H1 (cell line): ENCODE results near the gene ELP4. TPM values are rescaled to one million over a fixed set of nuclear protein-coding genes. Genes with fewer than 3 reads are reported as not detected.

Experiments
- CTCF ChIA-PET: fragments of 300-600 bp; sonication (Branson Sonifier 250); formaldehyde crosslinking; loops from one replicate; lab custom pipeline; 2021; ENCODE audit not compliant: partially characterized antibody; lab: Charles Lee
- POLR2A ChIA-PET: fragments of 300-600 bp; sonication (Branson Sonifier 250); formaldehyde crosslinking; loops from one replicate; lab custom pipeline; 2021; ENCODE audit warnings: inconsistent platforms; ENCODE audit not compliant: partially characterized antibody; lab: Charles Lee
- DNase-seq, 2 experiments: peaks; one replicate each; pipeline versions ENCODE4 v3.0.0 to v3.0.0-alpha.2; 2010 to 2022; ENCODE audit warnings: low spot score in 2 of 2, low read depth in 1 of 2, mixed read lengths in 1 of 2
- FAIRE-seq: peaks from 2 replicates; lab custom pipeline; 2011; peaks lifted over from hg19 to GRCh38; lab: Jason Lieb, UNC
- H2AFZ ChIP-seq: 2 replicates; pipeline ENCODE4 v1.8.1; 2012; ENCODE audit warnings: low read length, inconsistent platforms
- H2AK5ac ChIP-seq: 2 replicates; pipeline ENCODE4 v1.6.1; 2013; ENCODE audit warnings: low read depth, low read length
- H2BK120ac ChIP-seq: replicated peaks from 2 replicates; pipeline ENCODE3; 2013; ENCODE audit warnings: low read depth, low read length, inconsistent platforms
- H2BK12ac ChIP-seq: 2 replicates; pipeline ENCODE4 v1.6.1; 2013; ENCODE audit warnings: low read depth, low read length
- H2BK15ac ChIP-seq: 2 replicates; pipeline ENCODE4 v1.6.1; 2013; ENCODE audit warnings: low read length
- H2BK20ac ChIP-seq: 2 replicates; pipeline ENCODE4 v1.6.1; 2013; ENCODE audit warnings: low read length
- H2BK5ac ChIP-seq: 2 replicates; pipeline ENCODE4 v1.6.1; 2013; ENCODE audit warnings: low read depth, low read length
- H3K14ac ChIP-seq: 2 replicates; pipeline ENCODE4 v1.6.1; 2013; ENCODE audit warnings: inconsistent platforms; ENCODE audit not compliant: insufficient read length
- H3K18ac ChIP-seq: 2 replicates; pipeline ENCODE4 v1.6.1; 2013; ENCODE audit warnings: low read length; ENCODE audit errors: extremely low read depth
- H3K23ac ChIP-seq: 2 replicates; pipeline ENCODE4 v1.6.1; 2013; ENCODE audit warnings: inconsistent platforms; ENCODE audit not compliant: insufficient read length
- H3K23me2 ChIP-seq: 2 replicates; pipeline ENCODE4 v1.6.1; 2013; ENCODE audit warnings: low read depth, low read length
- H3K27ac ChIP-seq: 2 replicates; pipeline ENCODE4 v1.6.1; 2011; ENCODE audit warnings: low read depth, low read length, inconsistent platforms
- H3K27me3 ChIP-seq, 4 experiments: replicated peaks in 1 of 4; 1 replicate in 1 of 4; 2 replicates in 3 of 4; pipeline versions ENCODE4 v1.6.1 to v1.8.1; 2011 to 2013; ENCODE audit warnings: low read length in 3 of 4, mild to moderate bottlenecking in 3 of 4, inconsistent platforms in 2 of 4, mixed read lengths in 2 of 4, moderate library complexity in 1 of 4; ENCODE audit not compliant: control insufficient read depth in 3 of 4, insufficient read depth in 3 of 4; ENCODE audit errors: extremely low read depth in 1 of 4
- H3K36me3 ChIP-seq, 4 experiments: 2 replicates each; pipeline versions ENCODE4 v1.6.1 to v1.8.1; 2011 to 2013; ENCODE audit warnings: mild to moderate bottlenecking in 4 of 4, low read length in 3 of 4, moderate library complexity in 2 of 4, control low read depth in 1 of 4, inconsistent platforms in 1 of 4; ENCODE audit not compliant: insufficient read depth in 4 of 4, control insufficient read depth in 2 of 4
- H3K4ac ChIP-seq: replicated peaks from 2 replicates; pipeline ENCODE3; 2013; ENCODE audit warnings: low read length, low read depth, mixed read lengths, inconsistent platforms; ENCODE audit not compliant: insufficient read length
- H3K4me1 ChIP-seq, 4 experiments: replicated peaks in 1 of 4; 1 replicate in 1 of 4; 2 replicates in 3 of 4; pipeline versions ENCODE4 v1.6.1 to v1.8.1; 2011 to 2013; ENCODE audit warnings: low read length in 3 of 4, inconsistent platforms in 2 of 4, mixed read lengths in 1 of 4; ENCODE audit not compliant: insufficient read depth in 4 of 4, control insufficient read depth in 3 of 4
- H3K4me2 ChIP-seq, 2 experiments: 2 replicates each; pipeline versions ENCODE4 v1.6.1 to v1.8.1; 2011 to 2013; ENCODE audit warnings: low read depth in 2 of 2, low read length in 2 of 2, control low read depth in 1 of 2, inconsistent platforms in 1 of 2, mild to moderate bottlenecking in 1 of 2; ENCODE audit not compliant: insufficient read depth in 1 of 2
- H3K4me3 ChIP-seq, 4 experiments: fragments of 200-600, 300-600 bp in 1 of 4; sonication (generic), shearing (Covaris generic), sonication (Bioruptor Twin) in 1 of 4; 2 replicates each; pipeline versions ENCODE4 v1.5.1 to v1.8.1; 2011 to 2016; ENCODE audit warnings: low read length in 4 of 4, low read depth in 3 of 4, control low read depth in 2 of 4, inconsistent platforms in 2 of 4, mild to moderate bottlenecking in 2 of 4, mixed read lengths in 1 of 4, moderate library complexity in 1 of 4; ENCODE audit not compliant: insufficient read depth in 2 of 4; ENCODE audit errors: extremely low read depth in 1 of 4
- H3K56ac ChIP-seq: replicated peaks from 2 replicates; pipeline ENCODE3; 2013; ENCODE audit warnings: low read depth, mild to moderate bottlenecking, mixed read lengths, low read length, inconsistent platforms; ENCODE audit not compliant: insufficient read length
- H3K79me1 ChIP-seq: 2 replicates; pipeline ENCODE4 v1.6.1; 2013; ENCODE audit warnings: low read depth, low read length, control low read depth
- H3K79me2 ChIP-seq, 2 experiments: 2 replicates each; pipeline versions ENCODE4 v1.6.1 to v1.8.1; 2012 to 2013; ENCODE audit warnings: low read length in 2 of 2, mild to moderate bottlenecking in 2 of 2, inconsistent platforms in 1 of 2; ENCODE audit not compliant: insufficient read depth in 2 of 2, control insufficient read depth in 1 of 2
- H3K9ac ChIP-seq, 4 experiments: replicated peaks in 1 of 4; 1 replicate in 1 of 4; 2 replicates in 3 of 4; pipeline versions ENCODE4 v1.6.1 to v1.8.1; 2011 to 2013; ENCODE audit warnings: low read depth in 3 of 4, low read length in 3 of 4, control low read depth in 2 of 4, mild to moderate bottlenecking in 2 of 4, moderate library complexity in 2 of 4, inconsistent platforms in 1 of 4; ENCODE audit errors: extremely low read depth in 1 of 4
- H3K9me3 ChIP-seq, 2 experiments: 2 replicates each; pipeline versions ENCODE4 v1.6.1 to v1.8.1; 2012 to 2013; ENCODE audit warnings: mild to moderate bottlenecking in 2 of 2, moderate library complexity in 2 of 2, control low read depth in 1 of 2, inconsistent platforms in 1 of 2, low read depth in 1 of 2, low read length in 1 of 2, mixed read lengths in 1 of 2; ENCODE audit not compliant: insufficient read depth in 2 of 2
- H4K20me1 ChIP-seq, 2 experiments: replicated peaks in 1 of 2; 2 replicates each; pipeline versions ENCODE3 to v1.8.1; 2011 to 2013; ENCODE audit warnings: inconsistent platforms in 2 of 2, low read length in 2 of 2, mild to moderate bottlenecking in 1 of 2; ENCODE audit not compliant: insufficient read depth in 2 of 2, control insufficient read depth in 1 of 2
- H4K5ac ChIP-seq: 2 replicates; pipeline ENCODE4 v1.6.1; 2013; ENCODE audit warnings: low read length, low read depth, mixed read lengths, inconsistent platforms; ENCODE audit not compliant: insufficient read length
- H4K8ac ChIP-seq: 2 replicates; pipeline ENCODE4 v1.8.0; 2013; ENCODE audit warnings: mild to moderate bottlenecking, moderate library complexity, low read length, inconsistent platforms; ENCODE audit not compliant: insufficient read depth; ENCODE audit errors: extremely low read depth
- H4K91ac ChIP-seq: replicated peaks from 2 replicates; pipeline ENCODE3; 2013; ENCODE audit warnings: low read length, mixed read lengths, inconsistent platforms; ENCODE audit not compliant: insufficient read length
- BRCA1 ChIP-seq: IDR thresholded peaks from 2 replicates; pipeline ENCODE4 v1.6.1; 2012; ENCODE audit warnings: low read depth, low read length, improper control_type of control experiment
- CBX8 ChIP-seq: fragments of 300-800, 300-1000 bp; sonication (generic); IDR thresholded peaks from 2 replicates; pipeline ENCODE4 v1.7.1; 2016; ENCODE audit warnings: low read depth, low read length, borderline replicate concordance
- CEBPB ChIP-seq: IDR thresholded peaks from 2 replicates; pipeline ENCODE4 v1.6.1; 2012; ENCODE audit warnings: low read depth, low read length
- CHD1 ChIP-seq: IDR thresholded peaks from 2 replicates; pipeline ENCODE4 v1.6.1; 2012; ENCODE audit warnings: low read depth, low read length, improper control_type of control experiment
- EGR1 ChIP-seq: IDR thresholded peaks from 2 replicates; pipeline ENCODE4 v1.6.1; 2011; ENCODE audit warnings: low read depth, low read length, borderline replicate concordance
- HDAC6 ChIP-seq: IDR thresholded peaks from one replicate; pipeline ENCODE4 v1.7.1; 2012; ENCODE audit warnings: low read depth, mild to moderate bottlenecking, inconsistent platforms, low read length, moderate library complexity
- SAP30 ChIP-seq: fragments of 300-600 bp; sonication (generic); IDR thresholded peaks from 2 replicates; pipeline ENCODE4 v1.7.1; 2012; ENCODE audit warnings: low read length, moderate library complexity, mild to moderate bottlenecking, inconsistent platforms; ENCODE audit not compliant: insufficient read depth, insufficient replicate concordance
- TEAD4 ChIP-seq: IDR thresholded peaks from 2 replicates; pipeline ENCODE4 v1.6.1; 2012; ENCODE audit warnings: low read depth, low read length, inconsistent platforms, mixed read lengths
- WGBS, 2 experiments: shearing (Covaris generic) in 1 of 2; methylation state at CpG; one replicate each; pipeline versions ENCODE4 v1.1.6 to v1.1.7; 2013 to 2015; ENCODE audit warnings: low lambda C conversion rate in 2 of 2, mixed read lengths in 2 of 2, inconsistent platforms in 1 of 2, low coverage in 1 of 2, missing lambda C conversion rate in 1 of 2; ENCODE audit not compliant: insufficient replicate concordance in 2 of 2, insufficient coverage in 1 of 2, insufficient read length in 1 of 2; ENCODE audit errors: extremely low coverage in 1 of 2, missing lambda C conversion rate in 1 of 2; 5-methylcytosine and 5-hydroxymethylcytosine counted together
- polyA plus RNA-seq, 7 experiments: library from polyadenylated mRNA; depleted of rRNA in 3 of 7; stranded (reverse) in 5 of 7; unstranded in 2 of 7; fragments of >200 nt in 5 of 7; fragments of 200-250 nt in 2 of 7; gene quantifications; 1 replicate in 5 of 7; 2 replicates in 1 of 7; 4 replicates in 1 of 7; pipeline versions ENCODE4 v1.2.1 to v1.2.3, GENCODE V29; 2011 to 2013; ENCODE audit warnings: missing spikeins in 2 of 7, mixed read lengths in 2 of 7
- total RNA-seq: library from RNA; stranded (reverse); fragmentation: NEBNext Ultra II Directional; extraction: Animal tissue kit (Norgen Biotek cat#: 25700); gene quantifications from 2 replicates; pipeline ENCODE4 v1.2.1, GENCODE V29; 2021

ELP4 gene
- total and polyA plus RNA-seq, 2 of the 8 experiments (the other 6 are each of a cell fraction or from before 2014, with no cell fraction given), result 14.0 to 18.6 TPM

- H2AFZ ChIP-seq, result no peak overlapping the region
- no peak overlapping the region for H3K4ac ChIP-seq
- ChIA-PET CTCF (interaction anchor here (0.6 to 1.8 kb wide), 3 partner anchors 81 to 545 kb away, joined by 3 to 5 read pairs (median 3); no protein-coding TSS in a partner anchor), POLR2A (interaction anchor here (0.6 kb wide), 1 partner anchor 54 kb away, joined by 3 read pairs; no protein-coding TSS in a partner anchor)
- no peak overlapping the region for H3K27ac ChIP-seq
- H3K14ac ChIP-seq, result no peak overlapping the region
- H3K79me2 ChIP-seq, result no peaks in the 10 kb centered on the region
- no peak overlapping the region for H4K5ac ChIP-seq
- no peak overlapping the region for H4K91ac ChIP-seq
- no peak overlapping the region for H2BK5ac ChIP-seq
- H4K8ac ChIP-seq, result no peak overlapping the region
- no peak overlapping the region for H3K18ac ChIP-seq
- H4K20me1 ChIP-seq, result no peaks in the 10 kb centered on the region
- WGBS, 2 experiments, result 97% methylated on average over 7 of the region's 7 CpGs; no CpG with 5 or more reads in 1 of the 2 experiments
- H3K9me3 ChIP-seq, result no peaks in the 10 kb centered on the region
- DNase-seq (no peak), FAIRE-seq (no peak)
- H3K23me2 ChIP-seq, result no peaks in the 10 kb centered on the region
- H2BK20ac ChIP-seq, result no peak overlapping the region
- H3K36me3 ChIP-seq, result no peaks in the 10 kb centered on the region
- H3K56ac ChIP-seq, result no peak overlapping the region
- H2AK5ac ChIP-seq, result no peak overlapping the region
- no peak overlapping the region for H3K23ac ChIP-seq
- no peak overlapping the region for H2BK15ac ChIP-seq
- H3K4me3 ChIP-seq, result no peak overlapping the region
- no peak overlapping the region for H2BK120ac ChIP-seq
- no peak for TF ChIP-seq BRCA1
- TF ChIP-seq TEAD4, result no peak
- no peak for TF ChIP-seq CBX8
- TF ChIP-seq HDAC6, result no peak
- no peak for TF ChIP-seq CHD1
- no peak for TF ChIP-seq SAP30
- no peak for TF ChIP-seq EGR1
- no peak for TF ChIP-seq CEBPB
- H3K4me2 ChIP-seq, result no peak overlapping the region
- peaks cover 2 to 7% (median 3%) of the 10 kb centered on the region in 4 experiments for H3K27me3 ChIP-seq
- H3K9ac ChIP-seq, result no peak overlapping the region
- no peak overlapping the region for H2BK12ac ChIP-seq
- H3K79me1 ChIP-seq, result peaks cover 2% of the 10 kb centered on the region; the same call in 1 of the 2 replicates
- H3K4me1 ChIP-seq, result no peaks in the 10 kb centered on the region
These were observed 281.1 kb downstream of the ELP4 start for GRCh38 chr11:31790649-31791048.
